Bone marrow (tissue), 2 donors: ENCODE data around the gene CCNE1.
"Not testable (repeated sequence)": the region's sequence is repeated elsewhere in the genome, so short reads cannot be mapped to it uniquely, and the experiment has no call there.

ENCODE experiments used
- DNase-seq, 2 donors: peaks; one replicate each; lab custom pipeline; 2025; lab: John Stamatoyannopoulos, UW

Gene CCNE1

GRCh38 chr19:29787281-29787680 lies 24.5 kb upstream of the CCNE1 start:
- DNase-seq = no peak

GRCh38 chr19:29789007-29789406 lies 22.8 kb upstream of the CCNE1 start:
- DNase-seq = no peak

GRCh38 chr19:29793116-29793727 lies 18.6 kb upstream of the CCNE1 start:
- no peak for DNase-seq

- DNase-seq = not testable (repeated sequence)
These were observed 17.3 kb upstream of the CCNE1 start for GRCh38 chr19:29794490-29794889.

- DNase-seq = no peak
These were observed 16.2 kb upstream of the CCNE1 start for GRCh38 chr19:29795461-29796172.

GRCh38 chr19:29796173-29796573 lies 15.6 kb upstream of the CCNE1 start:
- DNase-seq = no peak

- DNase-seq = no peak
These were observed 12.9 kb upstream of the CCNE1 start for GRCh38 chr19:29798774-29799497.

GRCh38 chr19:29800100-29800825 lies 11.5 kb upstream of the CCNE1 start:
- DNase-seq = no peak

GRCh38 chr19:29803951-29804350 lies 7.8 kb upstream of the CCNE1 start:
- not testable (repeated sequence) for DNase-seq

GRCh38 chr19:29804493-29804892 lies 7.3 kb upstream of the CCNE1 start:
- DNase-seq = no peak

GRCh38 chr19:29805031-29805965 lies 6.5 kb upstream of the CCNE1 start:
- no peak for DNase-seq

- no peak for DNase-seq
These were observed 5.5 kb upstream of the CCNE1 start for GRCh38 chr19:29806098-29806866.

GRCh38 chr19:29807178-29807577 lies 4.6 kb upstream of the CCNE1 start:
- DNase-seq = no peak

- DNase-seq = no peak
These were observed 3.9 kb upstream of the CCNE1 start for GRCh38 chr19:29807870-29808405.

GRCh38 chr19:29809795-29810503 lies 1.8 kb upstream of the CCNE1 start:
- no peak for DNase-seq

GRCh38 chr19:29810504-29810871 lies 1.3 kb upstream of the CCNE1 start:
- DNase-seq = no peak

GRCh38 chr19:29812080-29812880 lies 489 bp downstream of the CCNE1 start:
- DNase-seq = no peak

- no peak for DNase-seq
These were observed 1.1 kb downstream of the CCNE1 start for GRCh38 chr19:29812881-29813275.

GRCh38 chr19:29813642-29814041 lies 1.9 kb downstream of the CCNE1 start:
- DNase-seq = no peak
